GM19324 (cell line): ENCODE results near the gene LARP4.
"Not testable (repeated sequence)": the region's sequence is repeated elsewhere in the genome, so short reads cannot be mapped to it uniquely, and the experiment has no call there.

ENCODE experiments used
- ATAC-seq: cut with Tn5 transposase; IDR thresholded peaks from one replicate; pipeline ENCODE4 v1.9.1; 2021; ENCODE audit warnings: mild to moderate bottlenecking, moderate library complexity; ENCODE audit not compliant: unreplicated experiment, low FRiP score

LARP4 gene

DNA sequence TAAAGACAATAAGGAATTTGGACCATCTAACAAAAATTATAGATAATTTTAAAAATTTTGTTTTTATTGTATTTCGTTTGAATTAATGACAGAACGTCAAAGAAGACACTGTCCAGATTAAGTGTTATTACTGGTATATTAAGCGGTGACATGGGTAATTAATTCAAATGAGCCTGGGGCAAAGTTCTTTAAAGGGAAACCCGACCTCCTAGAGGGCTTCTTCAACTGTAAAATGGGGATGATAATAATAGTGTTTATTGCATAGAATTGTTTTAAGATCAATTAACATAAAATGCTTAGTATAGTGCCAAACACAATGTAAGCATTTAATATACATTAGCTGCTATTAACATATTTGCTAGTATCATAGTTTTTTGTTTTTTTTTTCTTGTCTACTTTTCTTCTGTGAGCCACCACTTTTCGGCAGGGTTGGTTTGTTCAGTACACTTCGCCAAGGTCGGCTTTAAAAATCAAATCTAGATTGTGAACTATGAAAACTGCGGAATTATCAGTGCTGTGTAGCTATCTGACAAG is 514 bp upstream of the LARP4 start:
- no peak for ATAC-seq

DNA sequence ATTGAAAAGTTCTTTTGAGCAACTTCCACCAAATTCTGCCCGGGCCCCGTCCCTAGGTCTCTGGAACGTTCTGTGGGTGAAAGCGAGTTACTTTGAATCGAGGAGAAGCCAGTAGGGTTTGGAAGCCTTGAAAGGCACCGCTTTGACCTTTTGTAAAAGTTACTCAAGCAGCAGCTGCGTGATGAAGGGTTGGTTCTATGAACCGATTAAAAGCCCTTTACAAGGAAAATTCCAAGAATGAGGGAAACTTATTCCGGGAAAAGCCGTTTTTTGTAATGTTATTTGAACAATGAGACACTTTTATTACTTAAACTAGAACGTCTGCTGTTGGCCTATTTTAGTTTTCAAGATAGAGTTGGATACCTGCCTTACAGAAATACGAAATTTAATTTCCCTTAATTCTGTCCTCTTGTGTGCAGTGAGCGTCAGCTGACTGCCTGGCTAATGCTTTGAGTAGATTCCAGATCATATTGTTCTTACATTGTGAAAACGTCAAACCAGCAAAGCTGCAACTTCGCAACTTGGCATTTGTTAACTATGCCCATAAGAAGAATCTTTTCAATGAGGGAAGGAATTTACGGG is 906 bp downstream of the LARP4 start:
- no peak for ATAC-seq

DNA sequence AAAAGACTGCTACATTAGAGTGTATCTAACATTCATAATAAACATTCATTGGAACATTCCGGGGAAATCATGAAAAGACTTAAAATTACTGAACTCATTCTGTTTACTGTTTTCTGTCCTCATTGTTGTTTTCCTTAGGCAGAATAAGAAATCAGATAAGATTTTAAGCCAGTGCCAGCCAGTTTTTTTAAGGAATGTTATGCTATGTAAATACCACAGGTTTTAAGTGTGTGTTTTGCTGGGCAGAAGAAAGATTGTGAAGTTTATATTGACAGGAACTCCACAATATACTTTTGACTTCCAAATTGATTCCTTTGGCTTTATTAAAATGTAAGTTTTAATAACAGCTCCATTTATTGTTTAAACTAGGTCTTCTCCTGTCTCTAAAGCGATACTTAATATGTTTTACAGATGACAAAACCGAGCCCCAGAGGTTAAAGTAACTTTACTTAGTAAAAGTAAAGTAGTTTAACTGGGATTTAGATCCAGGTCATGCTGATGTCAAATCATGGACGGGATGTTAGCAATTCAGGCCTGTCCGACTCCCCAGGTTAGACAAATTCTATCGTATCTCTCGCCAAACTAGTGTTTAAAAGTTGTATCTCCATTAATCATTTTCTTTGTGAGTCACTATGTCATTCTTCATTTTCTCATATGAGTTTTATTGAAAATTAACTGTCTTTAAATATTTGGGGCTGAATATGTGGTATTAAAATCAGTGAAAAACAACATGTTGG is 1.7 kb downstream of the LARP4 start:
- no peak for ATAC-seq

DNA sequence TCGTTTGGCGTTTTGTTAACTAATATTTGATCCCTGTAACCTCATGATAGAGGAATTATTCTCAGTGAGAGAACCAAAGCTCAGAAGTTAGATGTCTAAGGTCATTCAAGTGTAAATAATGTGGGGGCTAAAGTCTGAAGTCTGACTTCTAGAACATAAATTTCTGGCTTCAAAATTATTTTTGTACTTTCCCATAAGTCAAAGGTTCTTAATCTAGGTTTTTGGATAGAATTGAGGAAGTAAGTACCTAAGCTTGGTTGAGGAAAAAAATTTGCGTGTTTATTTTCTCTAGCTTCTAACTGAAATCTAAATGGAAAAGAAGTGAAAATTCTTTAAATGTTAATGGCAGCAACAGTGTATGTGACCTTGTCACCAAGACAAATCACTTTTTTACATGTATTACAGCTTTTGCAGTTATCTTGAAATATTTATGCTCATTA is 2.3 kb downstream of the LARP4 start:
- ATAC-seq, result no peak

DNA sequence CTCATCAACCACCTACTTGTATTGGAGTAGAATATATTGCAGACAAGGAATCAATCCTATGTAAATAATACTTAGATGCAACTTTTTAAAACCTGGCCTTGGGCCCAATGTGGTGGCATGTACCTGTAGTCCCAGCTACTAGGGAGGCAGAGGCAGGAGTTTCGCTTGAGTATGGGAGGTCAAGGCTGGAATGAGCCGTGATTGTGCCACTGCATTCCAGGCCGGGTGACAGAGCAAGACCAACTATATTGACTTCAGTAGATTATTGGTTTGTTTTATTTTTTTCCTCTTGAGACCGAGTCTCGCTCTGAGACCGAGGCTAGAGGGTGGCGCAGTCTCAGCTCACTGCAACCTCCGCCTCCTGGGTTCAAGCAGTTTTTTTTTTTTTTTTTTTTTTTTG is 3.6 kb downstream of the LARP4 start:
- no peak for ATAC-seq

DNA sequence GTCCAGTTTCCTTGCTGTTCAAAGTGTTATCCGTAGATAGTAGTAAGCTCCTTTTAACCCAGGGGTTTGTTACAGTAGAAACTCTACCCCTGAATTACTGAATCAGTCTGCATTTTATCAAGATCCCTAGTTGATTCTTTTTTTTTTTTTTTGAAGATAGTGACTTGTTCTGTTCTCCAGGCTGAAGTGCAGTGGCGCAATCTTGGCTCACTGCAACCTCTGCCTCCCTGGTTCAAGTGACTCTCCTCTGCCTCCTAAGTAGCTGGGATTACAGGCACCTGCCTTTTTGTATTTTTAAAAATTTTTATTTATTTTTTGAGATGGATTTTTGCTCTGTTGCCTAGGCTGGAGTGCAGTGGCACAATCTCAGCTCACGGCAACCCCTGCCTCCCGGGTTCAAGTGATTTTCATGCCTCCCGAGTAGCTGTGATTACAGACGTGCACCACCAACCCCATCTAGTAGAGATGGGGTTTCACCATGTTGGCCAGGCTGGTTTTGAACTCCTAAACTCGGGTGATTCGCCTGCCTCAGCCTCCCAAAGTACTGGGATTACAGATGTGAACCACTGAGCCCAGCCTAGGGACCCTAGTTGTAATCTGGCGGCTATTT is 10.5 kb downstream of the LARP4 start:
- ATAC-seq, result no peak

DNA sequence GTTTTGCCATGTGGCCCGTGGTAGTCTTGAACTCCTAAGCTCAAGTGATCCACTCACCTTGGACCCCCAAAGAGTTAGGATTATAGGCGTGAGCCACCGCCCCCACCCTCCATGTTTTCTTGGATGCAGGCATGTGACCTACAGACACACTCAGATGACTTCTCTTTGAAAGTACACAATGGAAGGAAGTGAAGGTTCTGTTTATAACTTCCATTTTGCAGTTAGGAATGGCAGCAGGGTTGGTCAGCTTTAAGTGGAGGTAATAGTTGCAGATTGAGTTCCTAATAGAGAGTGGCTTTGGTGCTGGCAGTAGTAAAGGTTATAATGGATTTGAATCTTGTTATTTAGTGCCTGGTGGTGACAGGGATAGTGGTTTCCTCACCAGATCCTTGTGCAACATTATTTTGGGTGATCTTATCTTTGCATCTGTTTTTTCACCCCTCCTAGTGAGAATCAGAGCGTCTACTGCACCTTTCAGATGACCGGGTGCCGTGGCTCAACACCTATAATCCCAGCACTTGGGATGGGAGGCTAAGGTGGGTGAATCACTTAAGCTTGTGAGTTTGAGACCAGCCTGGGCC is 15.3 kb downstream of the LARP4 start:
- no peak for ATAC-seq

DNA sequence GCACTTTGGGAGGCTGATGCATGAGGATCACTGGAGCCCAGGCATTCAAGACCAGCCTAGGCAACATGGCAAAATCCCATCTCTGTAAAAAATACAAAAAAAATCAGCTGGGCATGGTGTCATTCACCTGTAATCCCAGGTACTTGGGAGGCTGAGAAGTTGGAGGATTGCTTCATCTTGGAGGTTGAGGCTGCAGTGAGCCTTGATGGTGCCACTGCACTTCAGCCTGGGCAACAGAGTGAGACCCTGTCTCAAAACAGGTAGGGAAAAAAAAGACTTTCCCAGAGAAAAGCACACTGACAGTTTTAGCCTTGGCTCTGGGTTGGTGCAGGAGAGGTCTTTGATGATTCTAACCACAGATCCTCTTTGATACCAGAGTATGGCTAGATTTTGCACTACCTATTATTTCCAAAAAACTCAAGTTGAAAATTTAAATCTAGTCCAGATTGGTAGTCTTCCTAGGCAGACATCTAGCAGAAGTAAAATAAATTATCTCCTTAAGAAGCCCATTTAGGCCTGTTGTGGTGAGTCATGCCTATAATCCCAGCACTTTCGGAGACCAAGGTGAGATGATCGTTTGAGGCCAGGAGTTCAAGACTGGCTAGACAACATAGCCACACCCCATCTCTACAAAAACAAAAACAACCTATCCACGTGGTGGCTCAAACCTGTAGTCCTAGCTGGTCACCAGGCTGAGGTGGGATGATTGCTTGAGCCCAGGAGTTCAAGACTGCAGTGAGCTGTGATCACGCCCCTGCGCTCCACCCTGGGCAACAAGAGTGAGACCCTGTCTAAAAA is 18.6 kb downstream of the LARP4 start:
- no peak for ATAC-seq

DNA sequence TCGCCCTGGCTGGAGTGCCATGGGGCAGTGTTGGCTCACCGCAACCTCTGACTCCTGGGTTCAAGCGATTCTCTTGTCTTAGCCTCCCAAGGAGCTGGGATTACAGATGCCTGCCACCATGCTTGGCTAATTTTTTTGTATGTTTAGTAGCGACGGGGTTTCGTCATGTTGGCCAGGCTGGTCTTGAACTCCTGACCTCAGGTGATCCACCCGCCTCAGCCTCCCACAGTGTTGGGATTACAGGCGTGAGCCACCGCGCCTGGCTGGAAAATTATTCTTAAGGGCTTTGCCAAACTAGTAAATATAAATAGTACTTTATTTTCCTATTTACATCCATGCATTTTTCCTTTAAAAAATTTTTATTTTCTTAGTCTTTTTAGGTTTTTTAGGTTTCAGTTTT is 22.2 kb downstream of the LARP4 start:
- ATAC-seq, result not testable (repeated sequence)

DNA sequence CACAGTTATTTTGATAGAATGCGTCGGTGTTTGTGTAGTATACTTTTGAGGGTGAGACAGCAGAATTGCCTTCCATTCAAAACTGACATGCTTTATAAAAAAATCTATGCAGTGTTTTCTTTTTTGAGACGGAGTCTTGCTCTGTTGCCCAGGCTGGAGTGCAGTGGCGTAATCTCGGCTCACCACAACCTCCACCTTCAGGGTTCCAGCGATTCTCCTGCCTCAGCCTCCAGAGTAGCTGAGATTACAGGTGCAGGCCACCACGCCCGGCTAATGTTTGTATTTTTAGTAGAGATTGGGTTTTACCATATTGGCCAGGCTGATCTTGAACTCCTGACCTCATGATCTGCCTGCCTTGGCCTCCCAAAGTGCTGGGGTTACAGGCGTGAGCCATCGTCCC is 22.7 kb downstream of the LARP4 start:
- ATAC-seq, result not testable (repeated sequence)

DNA sequence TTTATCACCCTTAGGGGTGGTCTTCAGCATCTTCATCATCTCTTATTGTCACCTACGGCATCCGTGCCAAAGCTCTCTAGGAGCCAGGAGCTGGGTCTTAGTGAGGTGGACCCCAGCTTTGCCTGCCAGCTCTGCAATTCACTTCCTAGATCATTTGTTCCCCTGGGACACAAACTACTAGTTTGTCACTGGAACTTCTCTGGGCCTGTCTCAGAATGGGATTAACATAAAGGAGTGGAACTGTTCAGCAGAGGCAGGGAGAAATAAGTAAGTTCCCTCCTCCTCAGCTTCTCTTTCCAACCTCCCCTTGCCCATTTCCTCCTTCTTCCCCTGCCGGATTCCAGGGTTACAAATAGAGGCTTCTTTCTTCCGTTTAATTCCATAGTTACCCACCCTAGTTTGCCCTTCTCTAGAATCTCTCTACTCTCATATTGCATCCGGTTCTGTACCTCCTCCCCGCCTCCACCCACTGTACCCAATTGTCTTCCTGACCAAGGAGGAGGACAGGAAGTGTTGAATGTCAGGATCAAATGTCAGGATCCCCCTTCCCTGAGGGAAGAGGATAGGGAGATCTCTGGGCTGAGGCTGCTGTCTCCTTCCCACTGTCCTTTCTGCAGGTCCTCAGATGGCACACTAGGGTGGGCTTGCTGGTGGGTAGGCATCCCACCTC is 25.0 kb downstream of the LARP4 start:
- ATAC-seq, result no peak

DNA sequence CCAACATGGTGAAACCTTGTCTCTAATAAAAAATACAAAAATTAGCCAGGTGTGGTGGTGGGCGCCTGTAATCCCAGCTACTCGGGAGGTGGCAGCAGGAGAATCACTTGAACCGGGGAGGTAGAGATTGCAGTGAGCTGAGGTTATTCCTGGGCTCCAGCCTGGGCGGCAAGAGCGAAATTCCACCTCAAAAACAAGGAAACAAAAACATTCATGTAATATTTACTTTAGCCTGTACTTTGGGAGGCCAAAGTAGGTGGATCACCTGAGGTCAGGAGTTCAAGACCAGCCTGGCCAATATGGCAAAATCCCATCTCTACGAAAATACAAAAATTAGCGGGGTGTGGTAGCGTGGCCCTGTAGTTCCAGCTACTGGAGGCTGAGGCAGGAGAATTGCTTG is 31.0 kb downstream of the LARP4 start:
- not testable (repeated sequence) for ATAC-seq

DNA sequence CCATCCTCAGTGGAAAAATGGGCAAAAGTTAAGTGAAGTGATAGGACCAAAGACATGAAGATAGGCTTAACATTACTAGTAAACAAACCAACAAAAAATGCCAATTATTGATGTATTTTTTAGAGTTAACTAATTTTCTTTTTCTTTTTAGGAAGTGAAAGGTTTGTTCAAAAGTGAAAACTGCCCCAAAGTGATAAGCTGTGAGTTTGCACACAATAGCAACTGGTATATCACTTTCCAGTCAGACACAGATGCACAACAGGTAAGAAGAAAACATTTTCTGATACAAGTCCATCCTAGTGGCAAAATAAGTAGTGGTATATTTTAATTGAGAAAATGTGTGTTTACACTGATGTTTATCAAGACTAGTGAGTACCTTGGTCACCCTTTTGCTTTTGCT is 39.6 kb downstream of the LARP4 start:
- ATAC-seq, result no peak

DNA sequence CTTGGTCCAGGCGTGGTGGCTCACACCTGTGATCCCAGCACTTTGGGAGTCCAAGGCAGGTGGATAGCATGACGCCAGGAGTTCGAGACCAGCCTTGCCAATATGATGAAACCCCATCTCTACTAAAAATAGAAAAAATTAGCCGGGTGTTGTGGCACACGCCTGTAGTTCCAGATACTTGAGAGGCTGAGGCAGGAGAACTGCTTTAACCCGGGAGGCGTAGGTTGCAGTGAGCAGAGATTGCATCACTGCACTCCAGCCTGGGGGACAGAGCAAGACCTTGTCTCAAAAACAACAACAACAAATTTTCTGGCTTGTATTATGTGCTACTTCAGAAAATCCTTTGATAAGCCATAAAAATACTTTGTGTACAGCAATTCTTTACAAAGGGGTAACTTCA is 41.1 kb downstream of the LARP4 start:
- no peak for ATAC-seq

DNA sequence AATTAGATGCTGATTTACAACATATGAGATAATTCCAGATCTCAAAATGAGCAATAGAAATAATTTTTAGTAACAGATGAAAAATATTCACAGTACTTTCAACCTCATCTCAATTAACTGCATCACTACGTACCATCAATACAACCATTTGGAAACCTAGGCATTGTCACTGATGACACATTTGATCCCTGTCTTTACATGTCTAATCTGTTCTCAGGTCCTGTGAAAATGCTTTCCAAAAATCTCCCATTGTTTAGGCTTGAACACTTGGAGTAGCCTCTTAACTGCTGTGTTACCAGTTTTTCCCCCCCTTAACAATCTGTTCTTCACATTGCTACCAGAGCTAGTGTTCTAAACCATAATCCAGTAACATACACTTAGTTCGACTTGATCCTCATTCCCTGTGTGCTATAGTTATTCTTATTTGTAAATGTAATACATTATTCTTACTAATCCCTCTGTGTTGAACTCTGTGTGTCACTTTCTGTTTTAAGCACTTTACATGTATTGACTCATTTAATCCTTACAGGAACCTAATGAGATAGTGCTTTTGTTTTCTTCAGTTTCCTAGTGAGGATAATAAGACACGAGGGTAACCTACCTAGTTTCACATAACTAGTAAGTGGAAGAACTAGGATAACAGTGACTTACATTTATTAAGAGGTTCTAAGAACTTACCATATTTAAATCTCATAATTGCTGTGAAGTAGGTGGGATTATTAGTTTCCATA is 41.7 kb downstream of the LARP4 start:
- no peak for ATAC-seq

DNA sequence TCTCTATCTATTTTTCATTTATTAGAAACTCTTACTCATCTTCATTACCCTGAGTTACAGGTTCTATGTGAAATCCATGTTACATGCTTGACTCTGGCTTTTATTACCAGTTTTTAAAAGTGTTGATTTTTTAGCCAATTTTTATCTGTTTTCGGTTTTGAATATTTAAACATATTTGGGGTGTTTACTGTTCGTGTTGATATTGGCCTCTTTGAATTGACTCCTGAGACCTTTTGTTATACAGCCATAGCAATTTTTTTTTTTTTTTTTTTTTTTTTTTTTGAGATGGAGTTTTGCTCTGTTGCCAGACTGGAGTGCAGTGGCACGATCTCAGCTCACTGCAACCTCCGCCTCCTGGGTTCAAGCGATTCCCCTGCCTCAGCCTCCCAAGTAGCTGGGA is 49.0 kb downstream of the LARP4 start:
- not testable (repeated sequence) for ATAC-seq

DNA sequence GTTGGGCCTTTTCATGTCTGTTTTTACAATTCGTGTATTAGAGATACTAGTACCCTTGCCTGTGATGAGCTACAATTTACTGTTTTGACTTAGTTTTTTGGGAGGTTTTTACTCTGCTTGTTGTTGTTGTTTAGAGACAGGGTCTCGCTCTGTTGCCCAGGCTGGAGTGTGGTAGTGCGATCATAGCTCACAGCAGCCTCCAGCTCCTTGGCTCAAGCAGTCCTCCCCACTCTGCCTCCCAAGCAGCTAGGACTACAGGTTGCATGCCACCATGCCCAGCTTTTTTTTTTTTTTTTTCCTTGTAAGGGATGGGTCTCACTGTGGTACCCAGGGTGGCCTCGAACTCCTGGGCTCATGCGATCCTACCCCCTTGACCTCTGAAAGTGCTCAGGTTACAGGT is 52.1 kb downstream of the LARP4 start:
- no peak for ATAC-seq

DNA sequence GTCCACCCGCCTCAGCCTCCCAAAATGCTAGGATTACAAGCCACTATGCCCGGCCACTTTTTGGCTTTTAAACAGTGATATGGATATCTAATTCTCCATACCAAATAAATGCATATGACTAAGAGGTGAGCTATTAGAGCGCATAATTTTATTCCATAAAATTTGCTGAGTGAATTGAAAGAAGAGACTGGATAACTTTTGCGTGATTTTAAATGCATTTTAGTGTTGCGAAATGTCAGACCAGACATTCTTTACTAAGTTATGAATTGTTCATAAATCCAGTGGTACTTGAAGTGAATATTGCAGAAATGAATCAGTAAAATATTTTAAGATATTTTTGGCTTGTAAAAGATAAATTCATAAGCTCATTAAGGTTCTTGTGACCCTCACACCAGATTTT is 53.2 kb downstream of the LARP4 start:
- ATAC-seq, result no peak

DNA sequence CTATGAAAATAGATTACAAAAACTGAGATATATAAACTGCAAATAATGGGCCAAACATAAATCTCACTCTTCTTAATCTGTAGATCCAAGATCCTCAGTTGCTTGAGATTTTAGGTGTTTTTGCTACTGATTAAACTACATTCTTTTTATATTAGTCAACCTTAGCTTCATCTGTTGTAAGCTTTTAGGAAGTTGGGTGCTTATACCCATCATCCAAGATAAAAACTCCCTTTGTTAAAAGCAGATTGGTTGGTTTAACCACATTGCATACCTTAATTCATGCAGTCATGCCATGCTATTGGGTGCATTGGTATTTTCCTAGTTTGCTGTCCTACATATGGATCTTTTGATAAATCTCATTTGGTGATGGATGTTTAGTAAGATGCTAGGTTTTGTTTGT is 57.9 kb downstream of the LARP4 start:
- no peak for ATAC-seq
